ENCODE measurements around the gene MRAP.

DNA sequence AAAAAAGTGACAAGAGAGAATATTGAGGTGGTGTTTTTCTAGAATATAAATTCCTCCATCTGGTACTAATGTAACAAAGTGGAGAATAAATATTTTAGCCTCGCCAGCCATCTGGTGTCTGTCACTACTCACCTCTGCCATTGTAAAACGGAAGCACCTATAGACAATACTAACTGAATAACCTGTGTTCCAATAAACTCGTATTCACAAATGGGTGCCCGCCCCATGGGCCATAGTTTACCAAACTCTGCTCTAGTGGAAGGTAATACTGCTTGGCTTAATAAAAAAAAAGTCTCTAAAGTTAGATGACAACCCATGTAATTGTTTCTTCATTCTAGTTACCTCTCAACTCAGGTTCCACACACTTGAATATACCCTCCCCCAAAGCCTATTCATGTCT is 27.9 kb upstream of the MRAP start:
- TF ChIP-seq, protein P1, sequence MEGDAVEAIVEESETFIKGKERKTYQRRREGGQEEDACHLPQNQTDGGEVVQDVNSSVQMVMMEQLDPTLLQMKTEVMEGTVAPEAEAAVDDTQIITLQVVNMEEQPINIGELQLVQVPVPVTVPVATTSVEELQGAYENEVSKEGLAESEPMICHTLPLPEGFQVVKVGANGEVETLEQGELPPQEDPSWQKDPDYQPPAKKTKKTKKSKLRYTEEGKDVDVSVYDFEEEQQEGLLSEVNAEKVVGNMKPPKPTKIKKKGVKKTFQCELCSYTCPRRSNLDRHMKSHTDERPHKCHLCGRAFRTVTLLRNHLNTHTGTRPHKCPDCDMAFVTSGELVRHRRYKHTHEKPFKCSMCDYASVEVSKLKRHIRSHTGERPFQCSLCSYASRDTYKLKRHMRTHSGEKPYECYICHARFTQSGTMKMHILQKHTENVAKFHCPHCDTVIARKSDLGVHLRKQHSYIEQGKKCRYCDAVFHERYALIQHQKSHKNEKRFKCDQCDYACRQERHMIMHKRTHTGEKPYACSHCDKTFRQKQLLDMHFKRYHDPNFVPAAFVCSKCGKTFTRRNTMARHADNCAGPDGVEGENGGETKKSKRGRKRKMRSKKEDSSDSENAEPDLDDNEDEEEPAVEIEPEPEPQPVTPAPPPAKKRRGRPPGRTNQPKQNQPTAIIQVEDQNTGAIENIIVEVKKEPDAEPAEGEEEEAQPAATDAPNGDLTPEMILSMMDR (IDR thresholded peaks at IDR 0.05): no peak
- TF ChIP-seq EP300 (IDR thresholded peaks at IDR 0.05) (no peak), POLR2A (IDR thresholded peaks at IDR 0.05) (no peak)
